ENCODE measurements around the gene HOXD13.
A peak's percentile ranks its signal among the peaks of the same experiment; 100 is the strongest.

HOXD13 gene

DNA sequence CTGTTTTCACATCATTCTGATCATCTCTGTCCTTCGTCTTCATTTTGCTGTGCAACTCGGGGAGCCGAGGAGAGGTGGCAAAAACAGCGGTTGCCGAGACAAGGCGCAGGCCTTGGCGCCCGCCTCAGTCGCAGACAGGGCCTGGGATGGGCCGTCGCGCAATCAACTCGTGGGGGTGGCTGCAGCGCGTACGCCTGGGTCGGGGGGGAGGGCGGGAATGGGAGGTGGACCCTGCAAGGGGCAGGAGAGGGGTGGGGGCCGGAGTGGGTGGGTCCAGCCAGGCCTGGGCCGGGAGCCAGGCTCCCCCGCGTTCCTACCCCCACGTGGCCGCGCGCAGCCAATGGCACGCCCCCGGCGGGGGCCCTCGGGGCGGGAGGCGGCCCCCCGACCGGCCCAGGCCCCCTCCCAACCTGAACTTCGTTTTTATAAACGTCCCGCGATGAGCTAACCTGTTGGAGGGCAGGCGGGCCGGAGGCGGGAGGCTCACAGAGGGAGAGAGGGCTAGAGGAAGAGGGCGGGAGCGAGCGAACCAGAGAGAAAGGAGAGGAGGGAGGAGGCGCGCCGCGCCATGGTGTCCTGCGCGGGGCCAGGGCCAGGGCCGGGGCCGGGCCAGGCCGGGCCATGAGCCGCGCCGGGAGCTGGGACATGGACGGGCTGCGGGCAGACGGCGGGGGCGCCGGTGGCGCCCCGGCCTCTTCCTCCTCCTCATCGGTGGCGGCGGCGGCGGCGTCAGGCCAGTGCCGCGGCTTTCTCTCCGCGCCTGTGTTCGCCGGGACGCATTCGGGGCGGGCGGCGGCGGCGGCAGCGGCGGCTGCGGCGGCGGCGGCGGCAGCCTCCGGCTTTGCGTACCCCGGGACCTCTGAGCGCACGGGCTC lies at the start of gene HOXD13:
TSS of gene HOXD13 (plus strand) at position 452 of the 875 bp plus-strand sequence. CDS start at position 622, 170 bp downstream.
- Mint-ChIP-seq H3K27ac (no peak within 1 kb of the TSS), H3K4me1 (peaks cover 27% of the 10 kb centered on the region), H3K36me3 (peaks cover 6% of the 10 kb centered on the region), H3K4me3 (peak within 1 kb of the TSS; percentile 34), H3K9me3 (no peaks in the 10 kb centered on the region)
- ATAC-seq (no peak), DNase-seq (ENCODE audit: low spot score in 2 of 2) (no peak)

DNA sequence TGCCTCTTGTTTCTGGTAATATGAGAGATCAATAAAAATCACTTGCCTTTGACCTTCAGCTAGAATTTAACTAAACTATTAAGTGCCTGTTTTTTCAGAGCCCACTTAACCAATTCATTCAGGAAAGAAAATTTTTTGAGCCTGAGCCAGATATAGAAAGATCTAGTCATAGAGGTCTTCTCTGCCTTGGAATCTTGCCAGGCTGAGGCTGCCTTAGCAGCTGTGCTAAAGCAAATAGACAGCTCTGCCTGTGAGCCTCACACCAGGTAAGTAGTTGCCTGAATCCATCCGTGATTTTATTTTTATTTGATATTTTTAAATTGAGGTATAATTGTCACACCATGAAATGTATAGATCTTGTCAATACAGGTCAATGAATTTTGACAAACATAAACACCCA lies 36.1 kb upstream of the HOXD13 start:
- no peaks in the 10 kb centered on the region for H3K36me3 Mint-ChIP-seq
- ATAC-seq (no peak), DNase-seq (ENCODE audit: low spot score in 2 of 2) (no peak)
- no peaks in the 10 kb centered on the region for H3K9me3 Mint-ChIP-seq
- H3K4me3 Mint-ChIP-seq = no peak overlapping the region
- H3K4me1 Mint-ChIP-seq = no peaks in the 10 kb centered on the region
- H3K27ac Mint-ChIP-seq = no peak overlapping the region

DNA sequence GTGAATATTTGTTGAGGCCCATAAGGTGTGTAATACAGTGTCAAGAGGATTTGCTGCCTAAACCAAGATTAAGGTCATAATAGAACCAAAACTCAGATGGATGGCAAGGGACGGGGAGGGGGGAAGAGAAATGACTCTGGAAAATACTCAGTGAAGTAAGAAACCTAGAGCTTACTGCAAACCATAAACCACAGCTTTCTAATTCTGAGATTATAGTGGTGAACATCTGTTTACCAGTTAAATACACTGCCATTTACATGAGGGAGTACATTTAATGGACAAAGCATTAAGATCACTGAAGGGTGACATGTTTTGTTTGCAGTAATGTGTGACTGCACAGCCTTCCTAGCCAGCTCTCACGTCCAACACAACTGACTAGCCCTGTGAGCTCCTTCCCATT lies 28.6 kb upstream of the HOXD13 start:
- H3K9me3 Mint-ChIP-seq = no peaks in the 10 kb centered on the region
- DNase-seq (ENCODE audit: low spot score in 2 of 2) (no peak), ATAC-seq (peak; percentile 81)
- H3K4me1 Mint-ChIP-seq = peaks cover 13% of the 10 kb centered on the region
- H3K4me3 Mint-ChIP-seq = no peak overlapping the region
- H3K36me3 Mint-ChIP-seq = no peaks in the 10 kb centered on the region
- H3K27ac Mint-ChIP-seq = no peak overlapping the region

DNA sequence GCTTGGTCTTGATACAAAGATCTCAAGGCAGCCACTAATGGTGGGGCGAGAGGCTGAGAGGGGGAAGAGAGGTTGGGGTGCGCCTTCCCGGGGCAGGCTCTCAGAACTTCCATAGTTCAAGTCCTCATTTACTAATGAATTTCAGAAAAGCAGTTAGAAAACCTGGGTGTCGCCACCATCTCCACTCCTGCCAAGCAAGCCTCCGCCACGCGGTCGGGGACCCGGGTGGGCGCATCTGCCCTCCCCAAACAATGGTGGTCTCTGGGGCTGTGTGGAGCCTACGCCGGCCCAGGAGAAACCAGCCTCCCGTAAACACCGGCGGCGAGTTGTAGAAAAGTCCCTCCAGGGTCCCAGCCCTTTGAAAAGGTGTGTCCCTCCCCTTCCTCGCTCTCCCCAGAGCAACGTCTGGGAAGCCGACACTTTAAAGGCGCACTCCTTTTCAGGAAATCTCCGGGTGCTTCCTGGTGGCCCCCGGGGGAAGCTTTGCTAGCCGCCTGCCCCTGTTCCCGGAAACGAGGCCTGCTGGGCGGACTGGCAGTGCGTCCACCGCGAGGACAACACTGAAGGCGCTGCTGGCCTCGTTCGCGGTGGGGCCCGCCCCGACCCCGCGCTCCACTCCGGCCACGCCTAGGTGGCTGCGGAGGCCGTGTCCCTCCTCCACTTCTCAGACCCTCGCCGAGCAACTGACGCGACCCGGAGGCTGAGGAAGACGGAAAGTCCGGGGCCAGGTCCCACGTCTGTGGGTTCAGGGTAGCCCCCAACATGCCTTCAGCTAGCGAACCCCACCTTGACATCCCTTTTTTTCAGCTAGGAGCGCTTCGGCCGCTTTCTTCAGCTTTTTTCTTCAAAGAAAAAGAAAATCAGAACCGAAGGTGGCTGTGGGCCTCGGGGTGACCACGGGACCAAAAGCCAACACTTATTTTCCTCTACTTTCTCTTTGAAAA lies 25.6 kb upstream of the HOXD13 start:
- peaks cover 13% of the 10 kb centered on the region for H3K4me1 Mint-ChIP-seq
- no peak for DNase-seq (ENCODE audit: low spot score in 2 of 2)
- peak overlapping the region; percentile 7 for H3K4me3 Mint-ChIP-seq
- no peaks in the 10 kb centered on the region for H3K9me3 Mint-ChIP-seq
- ATAC-seq = no peak
- H3K36me3 Mint-ChIP-seq = no peaks in the 10 kb centered on the region
- no peak overlapping the region for H3K27ac Mint-ChIP-seq

DNA sequence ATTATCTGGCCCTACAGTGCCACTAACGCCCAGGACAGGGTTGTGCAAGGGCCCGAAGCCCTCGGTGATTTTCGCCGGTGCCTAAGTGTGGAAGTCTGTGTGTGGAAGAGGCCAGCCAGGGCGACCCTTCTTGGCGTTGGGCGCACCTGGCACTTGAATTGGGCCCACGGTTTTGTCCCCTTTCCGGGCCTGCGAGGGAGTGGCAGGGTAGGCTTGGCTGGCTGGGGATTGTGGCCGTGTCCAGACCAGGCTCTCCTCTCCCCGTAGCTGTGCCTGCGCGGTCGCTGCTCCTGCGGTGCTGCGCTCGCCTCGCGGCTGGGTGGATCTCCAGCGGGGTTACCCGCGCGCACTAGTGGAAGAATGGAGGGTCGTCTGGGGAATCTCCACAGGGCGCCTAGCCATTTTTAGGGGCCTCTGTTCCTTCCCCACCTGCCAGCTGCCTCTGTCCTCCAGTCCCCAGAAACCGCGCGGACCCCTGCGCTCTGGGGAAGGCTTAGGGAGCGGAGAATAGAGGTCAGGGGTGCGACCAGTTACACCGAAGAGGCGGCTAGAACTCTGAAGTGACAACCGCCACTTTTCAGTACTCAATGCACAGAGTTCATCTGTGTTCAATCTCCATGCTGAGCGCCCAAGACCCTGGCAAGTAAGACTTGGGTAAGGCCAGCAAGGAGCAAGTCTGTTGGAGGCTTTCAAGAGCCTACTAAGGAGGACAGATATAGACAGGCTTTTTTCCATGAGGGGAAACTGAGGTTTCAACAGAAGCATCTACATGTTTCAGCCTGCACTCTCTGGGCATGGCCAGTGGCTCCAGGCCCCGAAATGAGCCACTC lies 24.7 kb upstream of the HOXD13 start:
- DNase-seq (ENCODE audit: low spot score in 2 of 2) (no peak), ATAC-seq (no peak)
- Mint-ChIP-seq H3K36me3 (no peaks in the 10 kb centered on the region), H3K27ac (no peak overlapping the region), H3K4me1 (peaks cover 13% of the 10 kb centered on the region), H3K9me3 (no peaks in the 10 kb centered on the region), H3K4me3 (peak overlapping the region; percentile 7)

DNA sequence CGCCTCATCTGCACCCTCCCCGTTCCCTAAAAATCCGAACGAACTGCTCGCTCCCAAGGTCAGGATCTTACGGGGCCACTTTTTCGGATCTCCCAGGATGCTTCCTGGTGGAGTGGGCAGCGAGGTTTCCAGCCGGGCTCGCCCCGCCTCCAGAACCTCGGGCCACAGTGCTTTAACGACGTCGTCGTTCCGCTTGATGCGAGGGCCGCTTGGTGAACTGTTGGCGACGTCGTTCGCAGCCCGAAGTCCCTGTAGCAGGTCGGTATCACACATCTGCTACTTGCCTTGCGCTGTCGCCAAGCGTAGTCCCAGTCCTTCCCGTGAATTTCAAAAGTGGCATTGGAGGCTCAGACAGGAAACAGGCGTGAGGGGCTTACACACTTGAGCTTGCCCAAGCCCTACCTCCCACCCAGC lies 24.1 kb upstream of the HOXD13 start:
- Mint-ChIP-seq H3K9me3 (no peaks in the 10 kb centered on the region), H3K4me3 (no peak overlapping the region), H3K36me3 (no peaks in the 10 kb centered on the region), H3K27ac (no peak overlapping the region), H3K4me1 (peaks cover 13% of the 10 kb centered on the region)
- no peak for ATAC-seq
- DNase-seq (ENCODE audit: low spot score in 2 of 2) = no peak

DNA sequence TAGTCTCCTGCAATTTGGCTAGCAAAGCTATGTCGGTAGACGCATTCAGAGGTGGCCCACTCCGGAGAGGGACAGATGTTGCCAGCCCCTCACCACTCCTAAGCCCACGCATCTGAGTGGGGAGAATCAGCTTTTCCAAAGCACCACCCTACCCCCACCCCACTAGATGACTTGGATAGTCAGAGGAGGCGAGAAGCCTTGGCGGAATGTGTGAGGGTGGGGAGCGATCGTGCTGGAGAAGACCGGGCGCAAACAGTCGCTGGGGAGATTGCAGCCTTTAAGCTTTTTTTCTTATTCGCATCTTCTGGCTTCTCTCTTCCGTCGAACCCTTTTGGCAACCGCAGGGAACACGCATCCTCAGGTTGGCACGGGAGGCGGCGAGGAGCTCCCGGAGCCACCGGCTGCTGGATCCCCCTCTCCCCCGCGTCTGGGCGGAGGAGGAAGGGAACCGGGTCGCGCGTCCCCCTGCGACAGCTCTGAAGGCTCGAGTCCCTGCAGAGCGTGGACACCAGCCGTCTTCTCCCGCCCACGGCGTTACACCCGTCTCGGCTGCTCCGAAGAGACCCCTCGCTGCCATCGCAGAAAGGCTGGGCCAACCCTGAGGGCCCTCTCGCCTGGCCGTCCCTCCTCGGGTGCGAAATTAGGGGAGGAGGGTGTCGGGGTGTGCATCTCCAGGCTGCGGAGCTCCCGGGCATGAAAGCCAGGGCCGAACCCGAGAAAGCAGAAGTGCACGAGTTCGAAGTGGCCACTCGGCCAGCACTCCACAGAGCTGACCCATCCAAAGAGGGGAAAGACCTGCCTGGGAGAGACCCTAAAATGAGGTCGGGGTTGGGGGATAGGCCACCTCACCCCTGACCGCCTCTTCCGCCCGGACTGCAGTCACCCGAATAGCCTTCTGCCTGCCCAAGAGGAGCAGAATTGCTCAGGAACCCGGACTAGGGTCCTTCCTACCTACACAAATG lies 20.9 kb upstream of the HOXD13 start:
- ATAC-seq = no peak
- Mint-ChIP-seq H3K9me3 (peaks cover 4% of the 10 kb centered on the region), H3K27ac (no peak overlapping the region), H3K4me1 (peaks cover 13% of the 10 kb centered on the region), H3K36me3 (no peaks in the 10 kb centered on the region), H3K4me3 (no peak overlapping the region)
- DNase-seq (ENCODE audit: low spot score in 2 of 2) = no peak

DNA sequence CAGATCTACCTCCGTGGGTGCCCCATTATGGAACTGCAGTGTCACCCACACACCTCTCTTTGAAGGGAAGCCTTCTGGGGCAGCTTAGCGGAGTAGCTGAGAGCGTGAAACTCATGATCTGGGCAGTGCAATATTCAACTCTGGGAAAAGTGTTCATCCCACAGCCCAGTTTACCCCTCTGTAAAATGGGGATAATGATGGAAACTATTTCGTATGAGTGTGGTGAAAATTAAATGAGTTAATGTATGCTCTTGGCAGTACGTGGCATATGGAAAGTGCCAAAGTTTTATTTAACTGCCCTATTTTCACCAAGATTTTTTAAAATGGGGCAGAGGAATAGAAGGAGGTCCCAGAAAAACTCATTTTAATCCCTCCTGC lies 20.2 kb upstream of the HOXD13 start:
- Mint-ChIP-seq H3K27ac (no peak overlapping the region), H3K36me3 (no peaks in the 10 kb centered on the region), H3K4me3 (no peak overlapping the region), H3K4me1 (peaks cover 11% of the 10 kb centered on the region), H3K9me3 (peaks cover 4% of the 10 kb centered on the region)
- ATAC-seq (no peak), DNase-seq (ENCODE audit: low spot score in 2 of 2) (no peak)

DNA sequence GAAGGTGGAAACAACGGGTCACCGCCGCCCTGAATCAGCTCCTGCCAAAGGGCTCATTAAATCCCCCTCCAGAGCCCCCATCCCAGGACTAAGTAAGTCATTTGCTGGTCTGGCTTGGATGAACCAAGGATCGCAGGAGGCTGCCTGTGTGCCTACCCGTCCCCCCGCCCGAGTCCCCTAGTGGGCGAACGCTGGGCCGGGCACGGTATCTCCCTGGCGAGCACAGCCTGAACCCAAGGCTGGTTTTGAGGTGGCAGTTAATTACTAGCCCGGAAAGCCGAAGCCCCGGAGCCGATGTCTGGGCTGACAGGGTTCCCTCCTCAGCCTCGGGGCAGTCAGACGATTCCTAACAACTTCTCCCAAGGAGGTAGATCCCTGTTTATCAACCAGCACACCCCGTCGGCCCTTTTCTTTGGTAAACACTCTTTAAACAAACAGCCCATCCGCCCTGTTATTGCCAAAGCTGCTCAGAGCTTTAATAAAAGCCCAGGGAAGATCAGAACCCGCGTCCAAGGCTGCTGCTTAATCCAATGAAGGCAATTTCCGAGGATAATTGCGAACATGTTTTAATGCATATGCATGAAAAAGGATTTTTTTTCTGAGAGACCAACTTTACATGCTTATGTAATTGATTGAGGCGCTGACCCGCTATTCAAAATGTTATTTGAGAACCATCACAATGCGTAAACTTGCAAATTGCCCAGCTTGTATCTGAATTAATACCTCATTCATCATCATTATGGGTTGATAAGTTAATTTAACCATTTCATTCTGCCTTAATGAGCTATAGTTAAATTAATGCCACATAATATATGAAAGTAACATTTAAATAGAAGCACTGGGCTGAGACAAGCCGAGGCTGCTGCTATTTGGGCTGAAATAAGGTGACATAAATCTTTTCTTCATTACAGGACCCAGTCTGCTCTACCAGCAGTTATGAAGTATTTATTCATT lies 19.3 kb upstream of the HOXD13 start:
- ATAC-seq (no peak), DNase-seq (ENCODE audit: low spot score in 2 of 2) (no peak)
- Mint-ChIP-seq H3K9me3 (peaks cover 4% of the 10 kb centered on the region), H3K36me3 (no peaks in the 10 kb centered on the region), H3K27ac (no peak overlapping the region), H3K4me1 (peaks cover 6% of the 10 kb centered on the region), H3K4me3 (no peak overlapping the region)

DNA sequence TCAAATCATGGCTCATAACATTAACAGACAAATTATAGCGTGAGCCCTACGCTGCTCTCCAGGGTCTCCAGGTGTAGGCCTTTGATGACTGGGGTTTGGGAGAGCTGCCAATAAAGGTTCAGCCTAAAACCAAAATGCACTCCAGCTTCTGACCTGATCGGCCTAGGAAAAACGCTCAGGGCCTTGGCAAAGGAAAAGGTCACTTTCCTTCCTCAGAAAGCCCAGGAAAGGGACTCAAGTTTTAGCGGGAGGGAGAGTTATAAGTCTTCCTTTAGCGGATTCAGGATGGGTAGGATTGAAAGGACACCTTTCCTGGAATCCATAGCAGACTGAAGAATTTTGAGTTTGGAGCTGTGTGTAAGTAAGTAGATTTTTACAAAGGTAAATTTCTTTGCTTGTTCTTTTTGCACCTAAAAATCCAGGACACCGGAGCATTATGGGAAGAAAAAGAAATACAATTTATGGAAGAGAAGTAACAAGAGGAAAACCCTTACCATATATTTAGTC lies 17.5 kb upstream of the HOXD13 start:
- H3K27ac Mint-ChIP-seq = no peak overlapping the region
- peaks cover 9% of the 10 kb centered on the region for H3K4me1 Mint-ChIP-seq
- H3K4me3 Mint-ChIP-seq = no peak overlapping the region
- ATAC-seq (no peak), DNase-seq (ENCODE audit: low spot score in 2 of 2) (no peak)
- H3K36me3 Mint-ChIP-seq = peaks cover 14% of the 10 kb centered on the region
- peaks cover 4% of the 10 kb centered on the region for H3K9me3 Mint-ChIP-seq

DNA sequence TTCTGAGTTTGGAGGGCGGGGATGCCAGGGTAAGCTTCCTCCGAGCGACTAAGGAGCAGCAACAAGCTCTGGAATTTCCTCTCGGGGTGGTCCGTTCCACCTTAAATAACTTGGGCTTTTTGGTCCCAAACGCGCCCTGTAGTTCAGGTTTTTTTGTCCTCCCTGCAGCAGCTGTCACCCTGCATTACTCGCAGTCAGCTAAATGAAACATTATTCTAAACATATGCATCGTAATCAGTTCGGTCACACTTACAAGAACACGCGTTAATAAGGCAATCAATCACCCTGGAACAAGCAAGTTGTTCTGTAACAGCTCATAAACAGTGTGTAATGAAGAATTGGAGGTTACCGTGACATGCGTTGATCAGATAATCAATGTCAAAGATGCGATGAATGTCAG lies 17.0 kb upstream of the HOXD13 start:
- Mint-ChIP-seq H3K36me3 (peaks cover 14% of the 10 kb centered on the region), H3K27ac (no peak overlapping the region), H3K9me3 (peaks cover 4% of the 10 kb centered on the region), H3K4me1 (peaks cover 9% of the 10 kb centered on the region), H3K4me3 (no peak overlapping the region)
- no peak for ATAC-seq
- DNase-seq (ENCODE audit: low spot score in 2 of 2) = no peak

DNA sequence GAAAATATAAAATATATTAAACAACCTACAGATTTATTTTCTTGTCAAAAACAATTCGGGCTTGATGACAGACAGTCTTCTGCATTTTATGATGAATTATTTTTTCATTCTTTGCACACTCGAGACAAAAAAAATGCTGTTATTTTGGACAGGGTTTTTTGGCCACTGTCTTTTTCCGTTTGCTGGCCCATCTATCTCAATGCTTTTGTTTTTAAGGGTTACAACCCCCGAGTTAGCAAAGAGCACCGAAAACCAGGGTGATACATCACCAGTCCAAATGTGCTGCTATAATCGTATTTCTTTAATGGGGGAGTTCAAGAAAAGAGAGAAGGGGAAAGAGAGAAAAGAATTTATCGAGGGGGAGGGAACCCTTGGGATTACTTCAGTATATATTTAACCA lies 16.5 kb upstream of the HOXD13 start:
- Mint-ChIP-seq H3K4me1 (peaks cover 9% of the 10 kb centered on the region), H3K36me3 (peaks cover 18% of the 10 kb centered on the region), H3K4me3 (no peak overlapping the region), H3K9me3 (peaks cover 4% of the 10 kb centered on the region), H3K27ac (no peak overlapping the region)
- DNase-seq (ENCODE audit: low spot score in 2 of 2) (no peak), ATAC-seq (no peak)

DNA sequence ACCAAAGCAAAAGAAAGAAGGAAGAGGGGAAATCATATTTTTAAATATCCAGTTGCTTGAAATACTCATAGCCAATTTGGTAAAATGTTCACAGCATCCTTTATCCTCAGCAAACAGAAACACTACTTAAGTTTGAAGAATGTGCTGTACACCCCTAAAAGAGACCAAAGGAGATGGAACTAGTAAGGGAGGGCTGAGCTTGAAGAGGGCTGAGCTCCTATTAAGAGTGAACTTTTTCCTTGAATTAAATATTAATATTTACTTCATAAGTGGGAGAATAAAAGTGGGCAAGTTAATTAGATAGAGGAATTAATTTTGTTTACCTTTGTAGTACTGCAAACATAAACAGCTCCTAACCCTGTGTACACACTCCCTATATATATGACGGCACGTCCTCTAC lies 15.7 kb upstream of the HOXD13 start:
- Mint-ChIP-seq H3K27ac (no peak overlapping the region), H3K4me3 (no peak overlapping the region), H3K9me3 (peaks cover 4% of the 10 kb centered on the region), H3K36me3 (peaks cover 26% of the 10 kb centered on the region), H3K4me1 (peaks cover 9% of the 10 kb centered on the region)
- DNase-seq (ENCODE audit: low spot score in 2 of 2) (no peak), ATAC-seq (no peak)

All from stimulated activated effector memory CD8-positive, alpha-beta T cell treated with anti-CD3 and anti-CD28 coated beads, Interleukin-12 subunit alpha, Interleukin-12 subunit beta, amount 100 ng/mL, for 72 hours (primary cell).